Measurements from ENCODE around the gene ZNF830. TPM values are rescaled to one million over a fixed set of nuclear protein-coding genes. Genes with fewer than 3 reads are reported as not detected.
"Not testable (repeated sequence)": the region's sequence is repeated elsewhere in the genome, so short reads cannot be mapped to it uniquely, and the experiment has no call there.

Gene ZNF830, protein sequence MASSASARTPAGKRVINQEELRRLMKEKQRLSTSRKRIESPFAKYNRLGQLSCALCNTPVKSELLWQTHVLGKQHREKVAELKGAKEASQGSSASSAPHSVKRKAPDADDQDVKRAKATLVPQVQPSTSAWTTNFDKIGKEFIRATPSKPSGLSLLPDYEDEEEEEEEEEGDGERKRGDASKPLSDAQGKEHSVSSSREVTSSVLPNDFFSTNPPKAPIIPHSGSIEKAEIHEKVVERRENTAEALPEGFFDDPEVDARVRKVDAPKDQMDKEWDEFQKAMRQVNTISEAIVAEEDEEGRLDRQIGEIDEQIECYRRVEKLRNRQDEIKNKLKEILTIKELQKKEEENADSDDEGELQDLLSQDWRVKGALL
- total RNA-seq, result 10 to 100 TPM in 1 of 2 donors, 1 to 10 TPM in 1; 9.2 to 10.2 TPM
- long read RNA-seq, transcript ZNF830-201 (1 exons, 2,246 nt), result major isoform, 9 of 9 reads
- long read RNA-seq, partial matches to known transcripts, result 0 of 9 reads
- long read RNA-seq, other reads (novel, unspliced or antisense), result 0 of 9 reads

DNA sequence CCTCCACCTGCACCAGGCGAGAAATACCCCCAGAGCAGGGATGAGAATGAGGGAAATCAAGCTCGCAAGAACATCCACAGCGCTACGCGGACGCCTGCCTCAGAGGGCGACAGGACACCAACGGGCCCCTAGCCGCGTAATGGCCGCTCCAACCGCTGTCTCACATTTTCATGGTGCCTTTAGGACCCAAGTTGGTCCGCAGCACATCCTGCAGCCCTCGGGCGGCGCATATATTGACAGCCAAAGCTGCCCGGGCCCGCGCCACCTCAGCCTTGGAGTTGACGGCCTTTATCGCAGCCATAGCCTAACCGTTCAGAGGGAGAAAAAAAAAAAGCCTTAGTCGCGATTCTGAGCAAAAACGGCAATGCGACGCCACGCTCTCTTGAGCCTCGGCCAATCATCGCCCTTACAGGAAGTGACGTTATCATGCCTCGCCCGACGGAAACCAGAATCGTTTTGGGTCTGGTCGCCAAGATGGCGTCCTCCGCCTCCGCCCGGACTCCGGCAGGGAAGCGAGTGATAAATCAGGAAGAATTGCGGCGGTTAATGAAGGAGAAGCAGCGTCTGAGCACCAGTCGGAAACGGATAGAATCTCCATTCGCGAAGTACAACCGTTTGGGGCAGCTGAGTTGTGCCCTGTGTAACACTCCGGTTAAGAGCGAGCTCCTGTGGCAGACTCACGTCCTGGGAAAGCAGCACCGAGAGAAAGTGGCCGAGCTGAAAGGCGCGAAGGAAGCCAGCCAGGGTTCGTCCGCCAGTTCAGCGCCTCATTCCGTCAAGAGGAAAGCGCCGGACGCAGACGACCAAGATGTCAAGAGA lies at the start of gene ZNF830, which contains the start of gene CCT6B:
ZNF830 (plus strand) TSS at position 448 of the 819 bp plus-strand sequence; CDS start at position 475, 27 bp downstream.
CCT6B (minus strand) TSS at position 368 of the 819 bp plus-strand sequence; CDS start at position 301, 67 bp downstream.
- intact Hi-C loops (cut with DNase I), result no loop called here
- ATAC-seq (peak; percentile 98 to 99), DNase-seq (peak; percentile 94)

DNA sequence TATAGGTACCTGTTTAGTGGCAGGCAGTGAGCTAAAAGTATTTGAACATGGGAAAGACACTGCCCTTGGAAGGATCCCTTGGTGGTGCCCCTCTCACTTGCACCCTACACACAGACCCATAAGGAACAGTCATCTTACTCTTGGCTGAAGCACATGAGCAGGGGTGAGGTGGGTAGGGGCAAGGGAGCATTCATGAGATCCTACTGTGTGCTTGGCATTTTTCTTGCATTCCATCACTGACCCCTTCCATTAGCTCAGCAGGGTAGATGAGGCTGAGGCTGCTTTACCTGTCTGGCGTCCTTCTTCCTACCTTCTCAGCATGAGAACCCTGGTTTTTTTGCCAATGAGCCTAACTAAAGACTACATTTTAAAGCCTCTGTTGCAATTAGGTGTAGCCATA lies 48.3 kb upstream of the ZNF830 start:
- intact Hi-C loops (cut with DNase I), result no loop called here
- ATAC-seq (no peak), DNase-seq (no peak)

DNA sequence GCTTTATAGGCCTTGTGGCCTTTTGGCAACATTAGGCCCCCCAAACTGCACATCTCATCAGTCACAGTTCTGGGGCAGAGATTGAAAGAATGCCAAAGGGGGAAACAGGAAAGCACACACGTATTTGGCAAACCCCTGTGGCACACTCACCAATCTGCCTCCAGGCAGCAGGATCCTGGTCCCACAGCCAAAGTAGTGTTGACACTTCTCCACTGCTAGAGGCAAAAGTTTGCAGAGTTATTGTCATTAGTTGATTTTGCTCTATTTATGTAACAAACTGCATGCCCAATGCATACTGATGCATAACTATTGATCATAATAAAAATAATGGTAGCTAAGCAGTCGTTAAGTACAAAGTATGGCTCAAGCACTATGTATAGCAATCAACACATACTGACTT lies 45.2 kb upstream of the ZNF830 start:
- DNase-seq, result no peak
- ATAC-seq, result no peak
- intact Hi-C loops (cut with DNase I), result no loop called here

DNA sequence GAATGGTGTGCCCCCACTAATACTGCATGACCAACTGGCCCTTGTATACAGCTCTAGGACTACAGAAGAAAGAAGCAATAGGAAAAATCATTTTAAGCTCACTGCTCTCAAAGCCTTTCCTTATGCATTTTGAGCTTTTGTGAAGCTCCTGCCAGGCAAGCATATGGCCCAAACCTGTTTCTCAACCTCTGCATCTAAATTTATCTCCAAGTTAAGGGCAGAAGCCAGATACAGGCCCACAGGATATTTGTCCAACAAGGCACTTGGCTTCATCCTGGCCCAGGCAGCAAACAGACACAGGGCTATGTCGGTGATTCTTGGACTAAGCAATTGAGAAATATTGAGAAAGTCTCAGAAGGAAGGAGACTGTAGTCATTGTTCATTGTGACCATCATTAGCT lies 44.0 kb upstream of the ZNF830 start:
- no peak for ATAC-seq
- DNase-seq, result no peak
- intact Hi-C loops (cut with DNase I), result no loop called here

DNA sequence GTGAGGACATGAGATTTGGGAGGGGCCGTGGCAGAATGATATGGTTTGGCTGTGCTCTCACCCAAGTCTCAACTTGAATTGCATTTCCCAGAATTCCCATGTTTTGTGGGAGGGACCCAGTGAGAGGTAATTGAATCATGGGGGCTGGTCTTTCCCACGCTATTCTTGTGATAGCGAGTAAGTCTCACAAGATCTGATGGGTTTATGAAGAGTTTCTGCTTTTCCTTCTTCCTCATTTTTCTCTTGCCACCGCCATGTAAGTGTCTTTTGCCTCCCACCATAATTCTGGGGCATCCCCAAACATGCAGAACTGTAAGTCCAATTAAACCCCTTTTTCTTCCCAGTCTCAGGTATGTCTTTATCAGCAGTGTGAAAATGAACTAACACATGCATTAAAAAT lies 40.7 kb upstream of the ZNF830 start:
- no peak for DNase-seq
- intact Hi-C loops (cut with DNase I), result no loop called here
- no peak for ATAC-seq

DNA sequence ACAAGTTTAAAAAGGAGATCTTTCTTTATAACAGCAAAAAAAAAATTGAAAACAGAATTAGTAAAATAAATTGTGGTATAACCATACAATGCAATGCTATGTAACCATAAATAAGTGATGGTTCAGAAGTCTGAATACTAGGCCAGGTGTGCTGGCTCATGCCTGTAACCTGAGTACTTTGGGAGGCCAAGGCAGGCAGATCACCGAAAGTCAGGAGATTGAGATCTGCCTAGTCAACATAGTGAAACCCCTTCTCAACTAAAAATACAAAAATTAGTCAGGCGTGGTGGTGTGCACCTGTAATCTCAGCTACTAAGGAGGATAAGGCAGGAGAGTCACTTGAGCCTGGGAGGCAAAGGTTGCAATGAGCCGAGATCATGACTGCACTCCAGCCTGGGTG lies 34.7 kb upstream of the ZNF830 start:
- intact Hi-C loops (cut with DNase I), result no loop called here
- no peak for ATAC-seq
- no peak for DNase-seq

DNA sequence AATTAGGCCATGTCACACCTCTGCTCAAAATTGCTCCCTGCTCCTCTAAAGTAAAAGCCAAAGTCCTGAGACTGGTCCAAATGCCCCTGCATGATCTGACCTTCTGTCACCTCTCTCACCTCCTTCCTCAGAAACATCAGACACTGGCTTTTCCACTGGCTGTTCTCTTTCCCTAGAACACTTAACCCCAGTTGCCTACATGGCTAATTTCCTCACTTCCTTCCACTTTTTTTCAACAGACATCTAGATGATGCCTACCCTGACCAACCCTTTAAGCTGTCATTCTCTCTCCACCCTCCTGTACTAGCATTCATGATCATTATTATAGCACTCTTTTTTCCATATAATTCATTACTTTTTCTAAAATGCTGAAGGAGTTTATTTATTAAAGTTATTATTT lies 31.1 kb upstream of the ZNF830 start:
- DNase-seq (no peak), ATAC-seq (no peak)
- intact Hi-C loops (cut with DNase I), result no loop called here

DNA sequence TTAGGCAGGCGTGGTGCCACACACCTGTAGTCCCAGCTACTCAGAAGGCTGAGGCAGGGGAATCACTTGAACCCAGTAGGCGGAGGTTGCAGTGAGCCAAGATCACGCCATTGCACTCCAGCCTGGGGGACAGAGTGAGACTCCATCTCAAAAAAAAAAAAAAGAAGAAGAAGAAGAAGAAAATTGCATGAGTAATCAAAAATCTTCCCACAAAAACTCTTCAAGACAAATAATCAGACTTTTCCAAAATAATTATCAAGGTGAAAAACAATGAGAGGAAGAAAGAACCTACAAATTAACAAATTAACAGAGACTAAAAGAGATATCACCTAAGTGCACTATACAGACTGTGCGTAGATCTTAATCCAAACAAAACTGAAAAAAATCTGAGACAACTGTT lies 10.6 kb upstream of the ZNF830 start:
- ATAC-seq; intact Hi-C loops (cut with DNase I); DNase-seq: not testable (repeated sequence)

DNA sequence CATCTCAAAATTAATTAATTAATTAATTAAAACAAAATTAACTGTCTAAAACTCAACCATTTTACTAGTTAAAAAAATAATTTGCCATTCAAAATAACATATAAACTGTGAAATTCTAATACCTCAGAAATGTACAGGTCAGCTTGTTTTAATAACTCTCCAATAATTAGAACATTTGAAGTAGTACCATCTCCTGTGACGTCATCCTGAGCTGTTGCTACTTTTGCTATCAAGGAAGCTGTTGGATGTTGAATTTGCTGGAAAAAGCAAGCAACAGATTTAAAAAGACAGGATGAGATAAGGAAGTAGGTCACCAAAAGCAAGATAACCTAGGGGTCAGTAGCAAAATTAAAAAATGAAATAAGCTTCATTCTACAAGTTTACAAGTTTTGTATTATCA lies 2.9 kb upstream of the ZNF830 start:
- ATAC-seq, result no peak
- DNase-seq, result no peak
- intact Hi-C loops (cut with DNase I), result no loop called here

DNA sequence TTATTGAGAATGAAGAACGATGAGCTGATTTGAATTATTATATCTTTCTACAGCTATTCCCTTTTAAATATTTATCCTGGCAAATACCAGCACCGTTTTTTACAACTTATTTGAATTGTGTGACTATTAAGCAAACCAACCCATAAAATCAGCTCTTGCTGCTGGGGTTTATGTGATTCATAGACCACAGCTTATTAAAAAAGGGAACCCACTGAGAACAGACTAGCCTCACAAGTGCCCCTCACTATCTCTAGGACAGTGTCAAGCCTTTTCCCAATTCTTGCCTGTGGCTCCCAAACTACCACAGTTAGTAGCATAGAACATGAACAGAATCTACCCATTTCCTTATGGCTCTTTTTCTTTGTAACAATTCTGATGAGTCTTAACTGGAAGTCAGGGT lies 12.8 kb downstream of the ZNF830 start:
- no peak for DNase-seq
- ATAC-seq, result no peak
- intact Hi-C loops (cut with DNase I), result no loop called here

DNA sequence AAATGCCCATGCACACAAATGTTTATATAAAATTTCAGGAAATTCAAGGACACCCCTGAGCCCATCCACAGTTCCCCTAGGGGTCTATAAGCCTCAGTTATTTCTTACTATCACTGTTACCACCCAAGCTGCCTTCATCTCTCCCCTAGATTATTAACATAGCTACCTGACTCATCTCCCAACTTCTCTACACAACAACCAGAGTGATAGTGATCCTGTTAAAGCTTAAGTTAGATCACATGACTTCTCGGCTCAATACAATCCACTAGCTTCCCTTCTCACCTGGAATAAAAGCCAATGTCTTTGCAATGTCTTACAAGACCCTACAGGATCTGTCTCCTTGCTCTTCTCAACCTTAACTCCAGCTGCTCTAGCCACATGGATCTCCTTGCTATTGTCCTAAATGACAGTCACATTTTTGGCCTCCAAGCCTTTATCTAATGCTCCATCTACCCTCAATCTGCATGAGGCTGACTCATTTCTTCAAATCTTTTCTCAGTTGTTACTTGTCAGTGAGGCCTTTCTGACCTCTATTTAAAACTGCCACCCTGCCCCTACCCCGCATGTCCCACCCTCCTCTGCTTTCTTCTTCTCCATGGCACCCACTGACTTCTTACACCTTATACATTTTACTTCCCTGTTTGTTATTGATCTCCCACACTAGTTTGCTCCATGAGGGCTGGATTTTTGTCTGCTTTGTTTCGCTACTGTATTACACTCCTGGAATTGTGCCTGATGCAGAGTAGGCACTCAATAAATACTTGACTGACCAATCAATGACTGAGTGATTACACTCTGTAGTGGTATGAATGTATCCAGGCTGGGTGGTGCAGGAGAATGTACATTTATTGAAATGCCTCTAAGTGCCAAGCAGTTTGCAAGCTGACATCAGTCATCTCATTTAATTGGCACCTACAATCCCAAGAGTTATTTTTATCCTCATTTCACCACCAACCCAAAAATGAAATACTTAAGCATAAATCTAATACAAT lies 13.8 kb downstream of the ZNF830 start:
- DNase-seq (no peak), ATAC-seq (no peak)
- intact Hi-C loops (cut with DNase I), result no loop called here

DNA sequence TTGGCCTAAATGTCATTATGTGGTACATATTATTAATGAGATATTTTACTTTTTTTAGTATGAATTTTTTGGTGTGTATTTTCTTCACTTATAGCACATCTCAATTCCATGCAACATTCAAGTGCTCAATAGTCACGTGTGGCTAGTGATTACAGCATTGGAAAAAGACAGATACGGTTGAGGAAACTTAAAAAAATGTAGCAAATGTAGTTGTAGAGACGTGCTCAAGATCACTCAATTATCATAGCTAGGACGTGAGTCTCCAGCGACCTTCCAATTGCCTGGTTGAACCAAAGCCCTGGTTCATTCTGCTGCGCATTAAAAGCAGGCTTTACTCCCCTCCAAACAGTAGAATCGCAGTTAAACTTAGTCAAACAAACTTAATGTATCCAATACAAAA lies 17.8 kb downstream of the ZNF830 start:
- intact Hi-C loops (cut with DNase I), result no loop called here
- ATAC-seq, result no peak
- no peak for DNase-seq

DNA sequence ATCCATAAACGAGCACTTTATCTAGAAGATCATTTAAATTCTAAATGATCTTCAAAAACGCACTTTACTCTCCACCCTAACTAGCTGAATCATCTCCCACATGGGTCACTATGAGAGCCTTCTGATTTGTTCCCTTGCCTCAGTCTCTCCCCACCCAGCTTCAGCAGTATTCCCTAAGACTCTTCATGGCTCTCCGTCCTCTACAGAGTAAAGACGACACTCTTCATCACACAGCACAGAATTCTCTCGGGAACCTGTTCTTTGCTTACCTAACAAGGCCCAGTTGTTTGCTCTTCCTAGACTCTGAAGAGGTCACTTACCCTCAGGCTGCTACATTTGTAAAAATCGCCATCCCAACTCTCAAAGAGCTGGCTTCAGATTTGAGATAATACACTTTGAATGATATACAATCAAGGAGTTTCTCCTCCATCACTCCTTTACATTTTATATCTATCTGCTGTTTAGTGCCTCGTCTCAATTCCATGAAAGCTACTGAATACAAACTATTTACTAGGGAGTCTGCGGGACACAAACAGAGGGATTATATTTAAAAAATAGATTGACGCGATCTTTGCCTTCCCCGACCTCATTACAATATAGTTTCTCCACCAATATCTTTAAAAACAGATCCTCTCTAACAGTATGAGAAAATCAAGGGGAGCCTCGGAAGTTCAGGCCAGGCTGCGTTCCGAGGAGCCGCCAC lies 18.5 kb downstream of the ZNF830 start:
- intact Hi-C loops (cut with DNase I), result no loop called here
- DNase-seq (no peak), ATAC-seq (peak in 1 of 2 donors; percentile 16)

DNA sequence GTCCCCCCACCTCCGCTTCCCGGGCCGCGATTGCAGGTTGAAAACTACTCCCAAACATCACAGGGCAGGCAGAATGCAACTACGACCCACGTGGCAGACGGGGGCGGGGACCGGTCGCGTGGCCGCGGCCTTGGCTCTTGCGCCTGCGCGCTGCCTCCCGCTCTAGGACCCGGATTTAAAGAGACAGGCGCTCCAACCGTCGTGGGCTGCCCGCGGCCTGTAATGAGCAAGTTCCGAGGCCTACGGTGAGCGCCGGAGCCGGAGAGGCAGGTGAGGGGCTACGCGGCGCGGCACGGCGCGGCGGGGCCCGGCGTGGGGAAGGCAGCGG lies 19.0 kb downstream of the ZNF830 start, which contains the start of gene LIG3:
LIG3 (plus strand) TSS at position 160 of the 328 bp plus-strand sequence. CDS start 2,494 bp downstream, outside the sequence.
- ATAC-seq, result peak; percentile 93 to 96
- DNase-seq, result peak; percentile 95
- intact Hi-C loops (cut with DNase I), result no loop called here

DNA sequence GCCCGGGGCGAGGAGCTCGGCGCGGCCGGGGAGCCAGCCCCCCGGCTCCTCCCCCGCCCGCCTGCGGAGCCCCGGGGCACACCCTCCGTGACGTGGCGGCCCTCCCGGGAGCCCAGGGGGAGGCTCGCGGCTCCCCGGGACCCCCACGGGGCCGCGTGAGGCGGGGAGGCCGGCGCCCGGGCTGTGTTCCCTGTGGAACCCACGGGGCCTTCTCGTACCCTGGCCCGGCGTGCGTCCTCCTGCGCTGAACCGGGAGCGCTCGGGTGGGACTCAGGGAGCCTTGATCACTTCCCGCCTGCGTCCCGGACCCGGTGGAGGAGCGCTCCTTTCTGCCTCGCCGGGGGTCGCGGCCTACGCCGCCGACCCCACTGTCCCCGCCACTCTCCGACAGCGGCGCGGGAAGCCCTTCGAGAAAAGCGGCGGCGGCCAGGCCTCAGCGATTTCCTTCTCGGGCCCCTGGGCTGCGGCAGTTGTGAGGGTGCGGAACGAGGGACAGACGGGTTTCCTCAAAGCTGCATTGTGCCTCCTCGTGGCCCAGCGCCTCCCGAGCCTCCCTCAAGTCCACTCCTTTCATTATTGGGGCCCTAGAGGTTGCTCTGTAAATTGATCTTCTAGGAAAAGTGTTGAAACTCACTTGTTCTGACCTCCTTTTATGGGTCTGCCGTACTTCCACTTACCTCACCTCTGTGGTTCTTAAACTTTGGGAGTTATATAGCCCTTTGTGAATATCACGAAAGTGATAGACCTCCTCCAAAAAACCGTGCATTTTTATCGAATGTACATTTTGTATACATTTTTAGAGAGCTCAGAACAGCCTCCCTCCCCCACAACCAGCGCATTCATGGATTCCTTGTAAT lies 19.6 kb downstream of the ZNF830 start:
- peak; percentile 83 for DNase-seq

DNA sequence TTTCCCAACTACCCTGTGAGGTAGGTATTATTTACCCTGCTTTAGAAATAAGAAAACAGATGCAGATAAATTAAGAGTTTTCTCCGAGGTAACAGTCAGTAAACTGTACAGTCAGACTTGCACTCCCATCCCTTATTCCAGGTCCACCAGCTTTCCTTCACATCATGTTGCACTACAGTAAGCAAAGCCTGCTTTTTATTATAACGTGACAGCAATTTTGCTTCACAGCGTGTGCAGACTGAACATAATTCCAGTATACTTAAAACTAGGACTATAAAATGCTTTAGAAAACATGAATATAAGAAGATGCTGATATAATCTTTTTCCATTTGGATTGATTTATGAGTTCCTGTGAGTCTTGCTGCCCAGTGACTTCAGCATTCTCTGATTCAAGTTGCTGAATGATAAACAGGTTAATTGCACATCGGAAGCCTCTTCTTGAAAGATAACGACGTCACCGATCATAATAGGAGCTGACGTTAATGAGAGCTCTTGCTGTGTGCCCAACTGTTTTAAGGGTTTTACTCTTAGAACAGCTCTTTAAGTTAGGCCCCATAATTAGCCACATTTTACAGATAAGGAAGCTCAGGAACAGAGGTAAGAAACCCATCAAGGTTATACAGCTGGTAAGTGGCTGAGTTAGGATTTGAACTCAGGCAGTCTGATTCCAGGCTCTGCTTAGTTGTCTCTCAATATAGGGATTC lies 20.4 kb downstream of the ZNF830 start:
- DNase-seq (no peak), ATAC-seq (no peak)
- intact Hi-C loops (cut with DNase I), result no loop called here

More for the DNA sequence above, 19.6 kb downstream of the ZNF830 start:
- intact Hi-C loops (cut with DNase I), result no loop called here
- peak; percentile 96 to 97 for ATAC-seq

DNA sequence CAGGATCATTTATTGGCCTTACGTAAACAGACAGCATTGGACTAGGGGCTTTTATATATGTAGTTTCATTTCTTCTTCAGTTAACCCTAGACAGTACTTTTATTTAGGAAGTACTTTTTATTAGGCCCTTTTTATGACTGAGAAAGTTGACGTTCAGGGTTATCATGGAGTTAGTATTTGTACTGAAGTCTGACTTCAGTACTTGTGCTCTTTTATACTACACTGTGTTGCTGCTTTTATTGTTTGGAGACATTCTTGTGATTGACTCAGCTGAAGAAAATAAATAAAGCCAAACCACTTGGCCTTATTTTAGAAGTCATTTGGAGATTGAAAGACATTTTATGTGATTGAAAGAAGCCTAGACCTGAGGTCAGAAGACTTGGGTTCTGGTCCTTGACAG lies 25.9 kb downstream of the ZNF830 start:
- DNase-seq (no peak), ATAC-seq (no peak)
- intact Hi-C loops (cut with DNase I), result no loop called here

Measured in left cardiac atrium (tissue), 4 donors.